GM12878 (cell line): ENCODE measurements around the gene IPO11. TPM values are rescaled to one million over a fixed set of nuclear protein-coding genes. Genes with fewer than 3 reads are reported as not detected.

Source experiments
- ATAC-seq: fragments of 200-7000 bp; cut with Tn5 transposase; 3 replicates; pipeline ENCODE4 v1.9.1; 2020; ENCODE audit warnings: mild to moderate bottlenecking, moderate library complexity
- BruUV-seq: library from RNA; stranded (reverse); fragments of 400-500 nt; replicated peaks from 2 replicates; lab custom pipeline; 2021; lab: Mats Ljungman, UMichigan
- CTCF ChIA-PET: fragments of 300-600 bp; sonication (Branson Sonifier 250); formaldehyde crosslinking; extraction: SDS; loops from one replicate; lab custom pipeline; 2021; ENCODE audit warnings: inconsistent platforms; lab: Yijun Ruan, JAX
- POLR2A ChIA-PET: fragments of 350-600 bp; formaldehyde crosslinking; extraction: SDS; loops from one replicate; lab custom pipeline; 2021; ENCODE audit warnings: inconsistent platforms; lab: Charles Lee
- RAD21 ChIA-PET: fragments of 300-600 bp; sonication (Branson Sonifier 250); formaldehyde crosslinking; loops from one replicate; lab custom pipeline; 2023; ENCODE audit warnings: antibody characterized with exemption; ENCODE audit not compliant: unreplicated experiment; lab: Charles Lee
- SMC1A ChIA-PET: fragments of 300-600 bp; sonication (Branson Sonifier 250); formaldehyde crosslinking; loops from one replicate; lab custom pipeline; 2023; ENCODE audit not compliant: unreplicated experiment, uncharacterized antibody; lab: Charles Lee
- DNase-seq: peaks from one replicate; pipeline ENCODE4 v3.0.0-alpha.2; 2011; ENCODE audit warnings: low read depth, low spot score
- FAIRE-seq: peaks from 3 replicates; lab custom pipeline; 2011; peaks lifted over from hg19 to GRCh38; lab: Jason Lieb, UNC
- H2AFZ ChIP-seq: 2 replicates; pipeline ENCODE4 v1.6.0; 2011; ENCODE audit warnings: low read depth, low read length, control low read depth; ENCODE audit not compliant: control insufficient read depth
- H3K27ac ChIP-seq: 2 replicates; pipeline ENCODE4 v1.5.1; 2011; ENCODE audit warnings: control low read depth; ENCODE audit not compliant: control insufficient read depth, insufficient read depth
- H3K27me3 ChIP-seq, 2 experiments: replicated peaks in 1 of 2; 2 replicates each; pipeline versions ENCODE4 v1.6.0 to v1.6.1; 2011; ENCODE audit warnings: low read length in 1 of 2; ENCODE audit not compliant: control insufficient read depth in 2 of 2, insufficient read depth in 2 of 2
- H3K36me3 ChIP-seq, 2 experiments: 2 replicates each; pipeline ENCODE4 v1.5.1; 2011; ENCODE audit warnings: low read length in 1 of 2; ENCODE audit not compliant: control insufficient read depth in 2 of 2, insufficient read depth in 2 of 2
- H3K4me1 ChIP-seq: 2 replicates; pipeline ENCODE4 v1.6.1; 2011; ENCODE audit warnings: mild to moderate bottlenecking, low read length, moderate library complexity, mixed read lengths; ENCODE audit not compliant: control insufficient read depth, insufficient read depth
- H3K4me2 ChIP-seq: 2 replicates; pipeline ENCODE4 v1.6.0; 2011; ENCODE audit warnings: control low read depth; ENCODE audit not compliant: control insufficient read depth, insufficient read depth
- H3K4me3 ChIP-seq: fragments of 200-600 bp; sonication (generic); 2 replicates; pipeline ENCODE4 v1.5.1; 2016
- H3K79me2 ChIP-seq: 2 replicates; pipeline ENCODE4 v1.6.0; 2011; ENCODE audit warnings: low read length; ENCODE audit not compliant: control insufficient read depth, insufficient read depth
- H3K9ac ChIP-seq: 2 replicates; pipeline ENCODE4 v1.8.0; 2011; ENCODE audit warnings: low read length, control low read depth, mixed read lengths; ENCODE audit not compliant: control insufficient read depth, insufficient read depth
- H3K9me3 ChIP-seq: replicated peaks from 3 replicates; pipeline ENCODE4 v1.5.1; 2011; ENCODE audit warnings: mild to moderate bottlenecking, low read length; ENCODE audit not compliant: control insufficient read depth, insufficient read depth
- H4K20me1 ChIP-seq: 2 replicates; pipeline ENCODE4 v1.6.0; 2011; ENCODE audit not compliant: control insufficient read depth, insufficient read depth
- CREB1 ChIP-seq: IDR thresholded peaks from 2 replicates; pipeline ENCODE4 v1.6.1; 2012; ENCODE audit warnings: low read depth, mild to moderate bottlenecking, inconsistent platforms
- FOXM1 ChIP-seq: IDR thresholded peaks from 2 replicates; pipeline ENCODE4 v1.6.1; 2012; ENCODE audit warnings: low read depth, mild to moderate bottlenecking, inconsistent platforms, low read length, moderate library complexity
- MYC ChIP-seq: IDR thresholded peaks from 2 replicates; pipeline ENCODE4 v1.6.1; 2011; ENCODE audit warnings: mild to moderate bottlenecking, low read length, moderate library complexity, inconsistent platforms; ENCODE audit not compliant: insufficient read depth, insufficient replicate concordance, insufficient read length, severe bottlenecking
- NBN ChIP-seq: fragments of 450-650 bp; IDR thresholded peaks from 2 replicates; pipeline ENCODE4 v1.6.1; 2016
- NRF1 ChIP-seq: conservative IDR thresholded peaks from 2 replicates; pipeline ENCODE4 v1.6.1; 2011; ENCODE audit warnings: mild to moderate bottlenecking, low read depth, low read length, improper control_type of control experiment
- PAX8 ChIP-seq: fragments of 450-650 bp; IDR thresholded peaks from 2 replicates; pipeline ENCODE4 v1.6.1; 2017; ENCODE audit warnings: mild to moderate bottlenecking, moderate library complexity
- RAD51 ChIP-seq: fragments of 450-650 bp; IDR thresholded peaks from 2 replicates; pipeline ENCODE4 v1.6.1; 2016; ENCODE audit warnings: moderate library complexity, mild to moderate bottlenecking, inconsistent platforms
- SREBF1 ChIP-seq: IDR thresholded peaks from 2 replicates; pipeline ENCODE4 v1.6.1; 2012; ENCODE audit warnings: mild to moderate bottlenecking, low read length
- ZBED1 ChIP-seq: IDR thresholded peaks from 2 replicates; pipeline ENCODE4 v1.6.1; 2016; ENCODE audit warnings: borderline replicate concordance
- ZSCAN29 ChIP-seq: fragments of 450-650 bp; IDR thresholded peaks from 2 replicates; pipeline ENCODE4 v1.6.1; 2017; ENCODE audit warnings: mild to moderate bottlenecking, moderate library complexity
- WGBS: methylation state at CpG from one replicate; pipeline ENCODE4 v1.1.6; 2016; ENCODE audit warnings: low lambda C conversion rate; ENCODE audit not compliant: insufficient replicate concordance, insufficient coverage; ENCODE audit errors: missing lambda C conversion rate; 5-methylcytosine and 5-hydroxymethylcytosine counted together
- in situ Hi-C: fragments of 300-500 bp; cut with MboI; formaldehyde crosslinking; loops from 9 replicates; pipeline ENCODE4 v1.14.3; 2018; ENCODE audit warnings: mixed read lengths
- intact Hi-C: fragments of 100-400 bp; cut with micrococcal nuclease; formaldehyde crosslinking; loops from one replicate; pipeline ENCODE4 v1.14.2; 2022; ENCODE audit not compliant: unreplicated experiment
- polyA plus RNA-seq, 11 experiments: library from polyadenylated mRNA; depleted of rRNA in 4 of 11; unstranded in 6 of 11; stranded (reverse) in 5 of 11; fragments of >200 nt; fragmentation: Nextera tagmentation in 4 of 11; fragmentation: Illumina TruSeq in 1 of 11; extraction: Ambion mirVana in 4 of 11; extraction: Trizol in 1 of 11; gene quantifications; 1 replicate in 1 of 11; 2 replicates in 10 of 11; pipeline versions ENCODE4 v1.2.1 to v1.2.3, GENCODE V29; 2011 to 2016; ENCODE audit warnings: inconsistent platforms in 2 of 11, missing spikeins in 2 of 11, low read depth in 1 of 11
- total RNA-seq, 4 experiments: library from RNA; depleted of rRNA in 3 of 4; stranded (reverse); fragments of >200 nt in 3 of 4; fragmentation: Illumina TruSeq in 1 of 4; extraction: Trizol in 1 of 4; gene quantifications; 2 replicates each; pipeline versions ENCODE4 v1.2.1 to v1.2.3, GENCODE V29; 2013 to 2021
- TF ChIP-seq, protein P1 (sequence below): fragments of 450-650 bp; IDR thresholded peaks from 2 replicates; pipeline ENCODE4 v1.6.1; 2017; ENCODE audit warnings: mild to moderate bottlenecking, moderate library complexity
- TF ChIP-seq, protein P2 (sequence below): fragments of 450-650 bp; formaldehyde crosslinking; IDR thresholded peaks from 2 replicates; pipeline ENCODE4 v1.4.0; 2022; ENCODE audit warnings: mild to moderate bottlenecking, moderate library complexity
- TF ChIP-seq, protein P3 (sequence below): IDR thresholded peaks from 2 replicates; pipeline ENCODE4 v1.6.1; 2012; ENCODE audit warnings: mild to moderate bottlenecking, low read depth, low read length

The IPO11 gene
- total and polyA plus RNA-seq, 10 of the 15 experiments (the other 5 are each of a cell fraction or from before 2014, with no cell fraction given), result 14.1 to 49.3 (median 29.8) TPM

DNA sequence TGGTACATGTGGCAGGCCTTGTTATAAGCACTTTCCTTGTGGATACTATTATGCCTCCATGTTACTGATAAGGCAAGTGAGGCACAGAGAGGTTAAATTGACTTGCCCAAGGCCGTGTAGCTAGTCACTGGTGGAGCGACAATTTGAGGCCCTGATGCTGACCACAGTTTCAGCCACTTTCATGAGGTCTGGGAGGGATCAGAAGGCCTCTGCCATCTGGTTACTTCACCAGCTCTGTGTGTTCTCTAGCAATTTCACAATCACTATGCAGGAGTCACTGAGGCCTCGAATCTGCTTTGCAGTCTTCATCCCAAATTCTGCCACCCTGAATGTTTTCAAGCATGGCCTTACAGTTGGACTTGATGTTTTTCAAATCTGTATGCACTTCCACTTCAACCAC lies 175.2 kb downstream of the IPO11 start (continued):
- TF ChIP-seq, protein P1, sequence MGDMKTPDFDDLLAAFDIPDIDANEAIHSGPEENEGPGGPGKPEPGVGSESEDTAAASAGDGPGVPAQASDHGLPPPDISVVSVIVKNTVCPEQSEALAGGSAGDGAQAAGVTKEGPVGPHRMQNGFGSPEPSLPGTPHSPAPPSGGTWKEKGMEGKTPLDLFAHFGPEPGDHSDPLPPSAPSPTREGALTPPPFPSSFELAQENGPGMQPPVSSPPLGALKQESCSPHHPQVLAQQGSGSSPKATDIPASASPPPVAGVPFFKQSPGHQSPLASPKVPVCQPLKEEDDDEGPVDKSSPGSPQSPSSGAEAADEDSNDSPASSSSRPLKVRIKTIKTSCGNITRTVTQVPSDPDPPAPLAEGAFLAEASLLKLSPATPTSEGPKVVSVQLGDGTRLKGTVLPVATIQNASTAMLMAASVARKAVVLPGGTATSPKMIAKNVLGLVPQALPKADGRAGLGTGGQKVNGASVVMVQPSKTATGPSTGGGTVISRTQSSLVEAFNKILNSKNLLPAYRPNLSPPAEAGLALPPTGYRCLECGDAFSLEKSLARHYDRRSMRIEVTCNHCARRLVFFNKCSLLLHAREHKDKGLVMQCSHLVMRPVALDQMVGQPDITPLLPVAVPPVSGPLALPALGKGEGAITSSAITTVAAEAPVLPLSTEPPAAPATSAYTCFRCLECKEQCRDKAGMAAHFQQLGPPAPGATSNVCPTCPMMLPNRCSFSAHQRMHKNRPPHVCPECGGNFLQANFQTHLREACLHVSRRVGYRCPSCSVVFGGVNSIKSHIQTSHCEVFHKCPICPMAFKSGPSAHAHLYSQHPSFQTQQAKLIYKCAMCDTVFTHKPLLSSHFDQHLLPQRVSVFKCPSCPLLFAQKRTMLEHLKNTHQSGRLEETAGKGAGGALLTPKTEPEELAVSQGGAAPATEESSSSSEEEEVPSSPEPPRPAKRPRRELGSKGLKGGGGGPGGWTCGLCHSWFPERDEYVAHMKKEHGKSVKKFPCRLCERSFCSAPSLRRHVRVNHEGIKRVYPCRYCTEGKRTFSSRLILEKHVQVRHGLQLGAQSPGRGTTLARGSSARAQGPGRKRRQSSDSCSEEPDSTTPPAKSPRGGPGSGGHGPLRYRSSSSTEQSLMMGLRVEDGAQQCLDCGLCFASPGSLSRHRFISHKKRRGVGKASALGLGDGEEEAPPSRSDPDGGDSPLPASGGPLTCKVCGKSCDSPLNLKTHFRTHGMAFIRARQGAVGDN, result no peak
- no peak for TF ChIP-seq SREBF1
- TF ChIP-seq FOXM1, result no peak

DNA sequence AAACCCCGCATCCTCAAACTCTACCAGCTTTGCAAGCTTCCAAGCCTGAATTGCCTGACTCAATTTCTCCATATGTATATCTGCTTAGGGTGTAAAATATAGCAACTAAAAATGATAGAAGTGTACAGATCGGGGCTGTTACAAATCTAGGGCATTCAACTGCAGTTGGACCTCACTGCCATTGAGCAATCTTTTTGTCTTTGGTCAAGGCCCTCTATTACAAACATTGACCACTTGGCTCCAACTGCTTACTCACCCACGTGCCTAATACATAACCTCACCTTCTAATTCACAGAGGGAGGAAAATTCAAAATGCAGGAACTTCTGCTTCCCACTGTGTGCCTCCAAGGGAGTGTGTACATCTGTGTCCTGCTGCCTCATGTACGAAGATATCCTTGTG lies 176.1 kb downstream of the IPO11 start:
- 98% methylated on average over 4 of the region's 4 CpGs for WGBS
- no TSS peak for BruUV-seq
- TF ChIP-seq, protein P2, sequence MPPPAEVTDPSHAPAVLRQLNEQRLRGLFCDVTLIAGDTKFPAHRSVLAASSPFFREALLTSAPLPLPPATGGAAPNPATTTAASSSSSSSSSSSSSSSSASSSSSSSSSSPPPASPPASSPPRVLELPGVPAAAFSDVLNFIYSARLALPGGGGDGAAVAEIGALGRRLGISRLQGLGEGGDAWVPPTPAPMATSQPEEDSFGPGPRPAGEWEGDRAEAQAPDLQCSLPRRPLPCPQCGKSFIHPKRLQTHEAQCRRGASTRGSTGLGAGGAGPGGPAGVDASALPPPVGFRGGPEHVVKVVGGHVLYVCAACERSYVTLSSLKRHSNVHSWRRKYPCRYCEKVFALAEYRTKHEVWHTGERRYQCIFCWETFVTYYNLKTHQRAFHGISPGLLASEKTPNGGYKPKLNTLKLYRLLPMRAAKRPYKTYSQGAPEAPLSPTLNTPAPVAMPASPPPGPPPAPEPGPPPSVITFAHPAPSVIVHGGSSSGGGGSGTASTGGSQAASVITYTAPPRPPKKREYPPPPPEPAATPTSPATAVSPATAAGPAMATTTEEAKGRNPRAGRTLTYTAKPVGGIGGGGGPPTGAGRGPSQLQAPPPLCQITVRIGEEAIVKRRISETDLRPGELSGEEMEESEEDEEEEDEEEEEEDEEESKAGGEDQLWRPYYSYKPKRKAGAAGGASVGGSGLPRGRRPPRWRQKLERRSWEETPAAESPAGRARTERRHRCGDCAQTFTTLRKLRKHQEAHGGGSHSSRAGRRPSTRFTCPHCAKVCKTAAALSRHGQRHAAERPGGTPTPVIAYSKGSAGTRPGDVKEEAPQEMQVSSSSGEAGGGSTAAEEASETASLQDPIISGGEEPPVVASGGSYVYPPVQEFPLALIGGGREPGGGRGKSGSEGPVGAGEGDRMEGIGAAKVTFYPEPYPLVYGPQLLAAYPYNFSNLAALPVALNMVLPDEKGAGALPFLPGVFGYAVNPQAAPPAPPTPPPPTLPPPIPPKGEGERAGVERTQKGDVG (CRISPR knock-in tag), result no peak
- TF ChIP-seq CREB1 (no peak), MYC (no peak), RAD51 (no peak), PAX8 (no peak), ZBED1 (no peak), NBN (no peak), ZSCAN29 (no peak), NRF1 (no peak)
- TF ChIP-seq, protein P3, sequence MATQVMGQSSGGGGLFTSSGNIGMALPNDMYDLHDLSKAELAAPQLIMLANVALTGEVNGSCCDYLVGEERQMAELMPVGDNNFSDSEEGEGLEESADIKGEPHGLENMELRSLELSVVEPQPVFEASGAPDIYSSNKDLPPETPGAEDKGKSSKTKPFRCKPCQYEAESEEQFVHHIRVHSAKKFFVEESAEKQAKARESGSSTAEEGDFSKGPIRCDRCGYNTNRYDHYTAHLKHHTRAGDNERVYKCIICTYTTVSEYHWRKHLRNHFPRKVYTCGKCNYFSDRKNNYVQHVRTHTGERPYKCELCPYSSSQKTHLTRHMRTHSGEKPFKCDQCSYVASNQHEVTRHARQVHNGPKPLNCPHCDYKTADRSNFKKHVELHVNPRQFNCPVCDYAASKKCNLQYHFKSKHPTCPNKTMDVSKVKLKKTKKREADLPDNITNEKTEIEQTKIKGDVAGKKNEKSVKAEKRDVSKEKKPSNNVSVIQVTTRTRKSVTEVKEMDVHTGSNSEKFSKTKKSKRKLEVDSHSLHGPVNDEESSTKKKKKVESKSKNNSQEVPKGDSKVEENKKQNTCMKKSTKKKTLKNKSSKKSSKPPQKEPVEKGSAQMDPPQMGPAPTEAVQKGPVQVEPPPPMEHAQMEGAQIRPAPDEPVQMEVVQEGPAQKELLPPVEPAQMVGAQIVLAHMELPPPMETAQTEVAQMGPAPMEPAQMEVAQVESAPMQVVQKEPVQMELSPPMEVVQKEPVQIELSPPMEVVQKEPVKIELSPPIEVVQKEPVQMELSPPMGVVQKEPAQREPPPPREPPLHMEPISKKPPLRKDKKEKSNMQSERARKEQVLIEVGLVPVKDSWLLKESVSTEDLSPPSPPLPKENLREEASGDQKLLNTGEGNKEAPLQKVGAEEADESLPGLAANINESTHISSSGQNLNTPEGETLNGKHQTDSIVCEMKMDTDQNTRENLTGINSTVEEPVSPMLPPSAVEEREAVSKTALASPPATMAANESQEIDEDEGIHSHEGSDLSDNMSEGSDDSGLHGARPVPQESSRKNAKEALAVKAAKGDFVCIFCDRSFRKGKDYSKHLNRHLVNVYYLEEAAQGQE, result no peak

More for the DNA sequence above, 176.1 kb downstream of the IPO11 start:
- ChIA-PET SMC1A (interaction anchor here (0.7 kb wide), 1 partner anchor 10 kb away, joined by 3 read pairs; the partner anchor contains the start of gene LRRC70), POLR2A (no interaction called here), CTCF (no interaction called here), RAD21 (interaction anchor here (0.9 kb wide), 1 partner anchor 10 kb away, joined by 3 read pairs; the partner anchor contains the start of gene LRRC70)
- Histone ChIP-seq H4K20me1 (no peaks in the 10 kb centered on the region), H3K4me3 (no peak overlapping the region), H3K79me2 (no peaks in the 10 kb centered on the region), H3K9me3 (no peaks in the 10 kb centered on the region), H3K27me3 (no peaks in the 10 kb centered on the region), H2AFZ (no peak overlapping the region), H3K4me2 (no peak overlapping the region), H3K4me1 (no peaks in the 10 kb centered on the region), H3K36me3 (peaks cover 0 to 2% of the 10 kb centered on the region in 2 experiments; a peak in 2 of 4 replicates), H3K9ac (no peak overlapping the region), H3K27ac (no peak overlapping the region)
- no peak for ATAC-seq
- FAIRE-seq, result no peak
- in situ Hi-C loops (no loop called here), intact Hi-C loops (no loop called here)
- DNase-seq, result no peak
